Measurements from ENCODE around the gene GGT6. TPM values are rescaled to one million over a fixed set of nuclear protein-coding genes. Genes with fewer than 3 reads are reported as not detected.
A peak's percentile ranks its signal among the peaks of the same experiment; 100 is the strongest.
"Not testable (repeated sequence)": the region's sequence is repeated elsewhere in the genome, so short reads cannot be mapped to it uniquely, and the experiment has no call there.

Gene GGT6
- total RNA-seq, 3 donors from 2014 or later: 12.8 to 33.8 TPM; not detected in 1

DNA sequence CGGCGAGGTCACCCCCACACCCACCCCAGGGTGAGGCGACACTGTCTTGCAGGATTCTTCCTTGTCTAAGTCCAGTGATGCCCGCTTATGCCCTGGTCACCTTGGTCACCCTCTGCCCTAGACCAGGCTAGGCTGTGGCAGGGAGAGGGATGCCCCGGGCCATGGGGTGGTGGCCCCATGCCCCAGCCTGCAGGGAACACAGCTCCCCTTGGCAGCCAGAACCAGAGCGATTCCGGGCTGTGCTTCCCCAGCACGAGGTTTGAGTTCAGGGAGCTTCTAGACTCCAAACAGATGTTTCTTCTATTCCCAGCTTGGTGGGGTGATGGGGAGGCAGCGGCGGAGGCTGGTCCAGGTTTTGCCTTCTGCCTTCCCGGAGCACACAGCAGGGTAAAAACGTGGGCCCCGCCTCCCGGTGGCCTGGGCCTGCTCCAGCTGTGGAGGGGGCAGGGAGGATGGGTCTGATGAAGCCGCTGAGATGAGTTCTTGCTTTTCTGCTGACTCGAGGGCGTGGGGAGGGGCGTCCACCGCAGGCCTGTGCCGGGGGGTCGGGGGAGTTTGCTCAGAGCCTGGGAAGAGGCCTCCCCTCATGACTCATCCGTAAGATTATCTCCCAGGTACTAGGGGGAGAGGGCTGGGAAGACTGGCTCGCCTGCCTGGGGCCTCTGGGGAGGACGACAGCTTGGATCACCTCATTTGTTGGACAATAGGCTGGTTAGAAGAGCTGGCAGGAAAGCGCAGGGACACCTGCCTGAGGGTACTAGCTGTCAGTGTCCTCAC, 39.3 kb upstream of the GGT6 start:
- H3K27ac ChIP-seq: peak overlapping the region; percentile 58 to 87
- TF ChIP-seq POLR2A (IDR thresholded peaks at IDR 0.05) (no peak), POLR2AphosphoS5 (IDR thresholded peaks at IDR 0.05) (no peak)
- TF ChIP-seq, protein P1, sequence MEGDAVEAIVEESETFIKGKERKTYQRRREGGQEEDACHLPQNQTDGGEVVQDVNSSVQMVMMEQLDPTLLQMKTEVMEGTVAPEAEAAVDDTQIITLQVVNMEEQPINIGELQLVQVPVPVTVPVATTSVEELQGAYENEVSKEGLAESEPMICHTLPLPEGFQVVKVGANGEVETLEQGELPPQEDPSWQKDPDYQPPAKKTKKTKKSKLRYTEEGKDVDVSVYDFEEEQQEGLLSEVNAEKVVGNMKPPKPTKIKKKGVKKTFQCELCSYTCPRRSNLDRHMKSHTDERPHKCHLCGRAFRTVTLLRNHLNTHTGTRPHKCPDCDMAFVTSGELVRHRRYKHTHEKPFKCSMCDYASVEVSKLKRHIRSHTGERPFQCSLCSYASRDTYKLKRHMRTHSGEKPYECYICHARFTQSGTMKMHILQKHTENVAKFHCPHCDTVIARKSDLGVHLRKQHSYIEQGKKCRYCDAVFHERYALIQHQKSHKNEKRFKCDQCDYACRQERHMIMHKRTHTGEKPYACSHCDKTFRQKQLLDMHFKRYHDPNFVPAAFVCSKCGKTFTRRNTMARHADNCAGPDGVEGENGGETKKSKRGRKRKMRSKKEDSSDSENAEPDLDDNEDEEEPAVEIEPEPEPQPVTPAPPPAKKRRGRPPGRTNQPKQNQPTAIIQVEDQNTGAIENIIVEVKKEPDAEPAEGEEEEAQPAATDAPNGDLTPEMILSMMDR (IDR thresholded peaks at IDR 0.05): no peak
- peak in 1 of 2 donors; percentile 28 for DNase-seq (ENCODE audit: low spot score in 2 of 2)
- intact Hi-C loops (cut with DNase I; ENCODE audit: low total_unique reads): no loop called here
- peak overlapping the region in 1 of 3 donors; percentile 46 for H3K4me3 ChIP-seq
- no peaks in the 10 kb centered on the region for H3K27me3 ChIP-seq
- H3K9me3 ChIP-seq: no peaks in the 10 kb centered on the region
- no peaks in the 10 kb centered on the region for H3K36me3 ChIP-seq
- peaks cover 0 to 8% of the 10 kb centered on the region in 2 donors for H3K4me1 ChIP-seq

DNA sequence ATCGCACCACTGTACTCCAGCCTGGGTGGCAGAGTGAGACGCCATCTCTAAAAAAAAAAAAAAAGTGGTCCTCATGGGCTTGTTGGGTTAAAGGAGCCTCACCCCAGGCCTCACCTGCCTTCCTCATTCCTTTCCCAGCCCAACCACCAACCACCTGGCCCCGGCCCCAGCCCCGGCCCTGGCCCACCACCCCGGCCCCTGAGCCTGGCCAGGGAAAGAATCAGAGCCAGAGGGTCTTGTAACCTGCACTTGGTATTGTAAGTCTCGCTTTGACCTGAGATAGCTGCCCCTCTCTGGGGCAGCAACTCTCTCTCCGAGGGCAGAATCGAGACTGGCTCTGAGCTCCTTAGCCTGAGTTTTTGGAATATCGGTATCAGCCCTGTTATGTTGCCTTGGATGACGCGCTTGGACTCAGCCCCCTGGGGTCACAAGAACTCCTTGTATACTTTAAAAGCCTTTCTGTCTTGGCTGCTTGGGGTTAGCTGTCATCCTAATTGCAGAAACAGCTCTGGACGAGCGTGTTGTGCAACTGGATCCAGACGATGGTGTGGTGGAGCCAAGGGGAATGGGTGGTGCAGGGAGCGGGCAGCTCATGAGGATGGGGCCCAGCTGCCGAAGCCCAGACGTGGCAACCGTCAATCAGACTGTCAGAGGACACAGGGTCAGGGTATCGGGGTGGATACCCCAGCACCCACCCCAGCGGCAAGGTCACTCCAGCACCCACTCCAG, 38.6 kb upstream of the GGT6 start:
- Histone ChIP-seq H3K27me3 (no peaks in the 10 kb centered on the region), H3K27ac (peak overlapping the region; percentile 65 to 87), H3K4me3 (peak overlapping the region in 1 of 3 donors; percentile 46), H3K36me3 (no peaks in the 10 kb centered on the region), H3K9me3 (no peaks in the 10 kb centered on the region), H3K4me1 (peaks cover 0 to 8% of the 10 kb centered on the region in 2 donors)
- TF ChIP-seq POLR2A (IDR thresholded peaks at IDR 0.05): no peak
- TF ChIP-seq POLR2AphosphoS5 (IDR thresholded peaks at IDR 0.05): peak; percentile 35 to 60 (median 46)
- peak in 1 of 2 donors; percentile 31 for DNase-seq (ENCODE audit: low spot score in 2 of 2)
- intact Hi-C loops (cut with DNase I; ENCODE audit: low total_unique reads): no loop called here

DNA sequence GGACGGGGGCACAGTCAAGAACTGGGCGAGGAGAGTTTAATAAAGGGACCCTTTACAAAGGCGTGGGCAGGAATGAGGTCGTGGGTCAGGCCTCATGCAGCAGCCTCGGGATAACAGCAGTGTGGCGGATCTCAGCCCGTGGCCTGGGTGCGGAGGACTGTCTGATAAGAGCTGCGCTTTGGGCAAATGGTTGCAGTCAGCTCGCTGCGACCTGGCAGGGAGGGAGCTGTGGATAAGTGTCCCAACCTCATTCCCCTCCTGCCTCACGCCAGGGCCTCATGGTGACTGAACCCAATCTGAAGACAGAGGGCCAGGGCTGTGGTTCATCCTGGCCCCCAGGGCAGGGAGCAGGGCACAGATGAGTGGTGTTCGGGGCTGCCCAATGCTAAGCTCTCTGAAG, 37.6 kb upstream of the GGT6 start:
- DNase-seq (ENCODE audit: low spot score in 2 of 2): no peak
- H3K4me3 ChIP-seq: no peak overlapping the region
- H3K9me3 ChIP-seq: no peaks in the 10 kb centered on the region
- no peaks in the 10 kb centered on the region for H3K36me3 ChIP-seq
- intact Hi-C loops (cut with DNase I; ENCODE audit: low total_unique reads): no loop called here
- peaks cover 0 to 8% of the 10 kb centered on the region in 2 donors for H3K4me1 ChIP-seq
- H3K27ac ChIP-seq: peak overlapping the region; percentile 21 to 87
- no peak for TF ChIP-seq POLR2A (IDR thresholded peaks at IDR 0.05)
- TF ChIP-seq POLR2AphosphoS5 (IDR thresholded peaks at IDR 0.05): no peak
- TF ChIP-seq, protein P1 (IDR thresholded peaks at IDR 0.05): no peak
- no peaks in the 10 kb centered on the region for H3K27me3 ChIP-seq

DNA sequence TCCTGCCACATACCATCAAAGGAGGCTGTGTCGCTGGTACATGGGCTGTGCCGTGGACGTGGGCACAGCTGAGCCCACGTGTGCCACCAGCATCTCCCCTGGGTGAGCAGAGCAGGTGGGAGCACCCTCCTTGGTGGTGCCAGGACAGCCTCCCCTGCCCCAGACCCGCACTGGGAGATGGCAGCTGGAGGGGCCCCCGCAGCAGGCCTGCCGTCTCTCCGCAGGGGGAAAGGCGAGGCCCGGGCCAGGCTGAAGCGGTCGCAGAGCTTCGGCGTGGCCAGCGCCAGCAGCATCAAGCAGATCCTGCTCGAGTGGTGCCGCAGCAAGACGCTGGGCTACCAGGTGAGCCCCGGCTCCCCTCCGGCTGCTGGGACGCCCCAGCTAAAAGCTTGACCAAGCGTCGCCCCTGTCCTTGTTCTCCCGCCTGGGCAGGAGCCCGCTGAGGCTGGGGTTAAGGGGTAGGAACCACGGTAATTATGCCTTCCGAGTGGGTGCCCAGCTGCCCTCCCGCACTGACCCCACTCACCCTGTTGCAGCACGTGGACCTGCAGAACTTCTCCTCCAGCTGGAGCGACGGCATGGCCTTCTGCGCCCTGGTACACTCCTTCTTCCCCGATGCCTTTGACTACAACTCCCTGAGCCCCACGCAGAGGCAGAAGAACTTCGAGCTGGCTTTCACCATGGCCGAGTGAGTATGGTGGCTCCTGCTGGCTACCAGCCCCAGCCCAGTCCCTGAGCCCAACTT, 36.4 kb upstream of the GGT6 start:
- TF ChIP-seq, protein P1 (IDR thresholded peaks at IDR 0.05): no peak
- no peak for TF ChIP-seq POLR2AphosphoS5 (IDR thresholded peaks at IDR 0.05)
- no peak for TF ChIP-seq POLR2A (IDR thresholded peaks at IDR 0.05)
- Histone ChIP-seq H3K4me1 (peaks cover 0 to 8% of the 10 kb centered on the region in 2 donors), H3K27me3 (no peaks in the 10 kb centered on the region), H3K9me3 (no peaks in the 10 kb centered on the region), H3K36me3 (no peaks in the 10 kb centered on the region), H3K4me3 (no peak overlapping the region), H3K27ac (no peak overlapping the region)
- no peak for DNase-seq (ENCODE audit: low spot score in 2 of 2)
- intact Hi-C loops (cut with DNase I; ENCODE audit: low total_unique reads): no loop called here

DNA sequence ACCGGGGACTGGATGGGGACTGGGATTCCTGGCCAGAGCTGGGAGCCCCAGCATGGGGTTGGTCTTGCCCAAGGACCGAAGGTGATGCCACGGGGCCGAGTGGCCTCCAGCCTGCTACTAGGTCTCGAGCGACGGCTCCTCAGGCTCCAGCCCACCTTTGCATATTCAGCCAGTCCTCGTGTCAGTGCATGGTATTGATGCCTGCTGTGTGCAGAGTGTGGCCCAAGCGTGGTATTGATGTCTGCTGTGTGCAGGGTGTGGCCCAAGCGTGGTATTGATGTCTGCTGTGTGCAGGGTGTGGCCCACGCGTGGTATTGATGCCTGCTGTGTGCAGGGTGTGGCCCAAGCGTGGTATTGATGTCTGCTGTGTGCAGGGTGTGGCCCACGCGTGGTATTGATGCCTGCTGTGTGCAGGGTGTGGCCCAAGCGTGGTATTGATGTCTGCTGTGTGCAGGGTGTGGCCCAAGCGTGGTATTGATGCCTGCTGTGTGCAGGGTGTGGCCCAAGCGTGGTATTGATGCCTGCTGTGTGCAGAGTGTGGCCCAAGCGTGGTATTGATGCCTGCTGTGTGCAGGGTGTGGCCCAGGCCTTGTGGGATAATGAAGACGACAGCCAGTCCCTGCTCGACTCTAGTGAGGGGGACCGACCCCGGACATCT, 35.4 kb upstream of the GGT6 start:
- intact Hi-C loops (cut with DNase I; ENCODE audit: low total_unique reads); H3K36me3 ChIP-seq; H3K4me3 ChIP-seq; H3K27me3 ChIP-seq; H3K9me3 ChIP-seq; H3K4me1 ChIP-seq; DNase-seq (ENCODE audit: low spot score in 2 of 2); H3K27ac ChIP-seq: not testable (repeated sequence)
